Pancreas (tissue), 10 donors: ENCODE data around the gene LRPAP1. TPM values are rescaled to one million over a fixed set of nuclear protein-coding genes. Genes with fewer than 3 reads are reported as not detected.
A peak's percentile ranks its signal among the peaks of the same experiment; 100 is the strongest.

Experiments used
- ATAC-seq, 4 donors: fragments of 200-7000 bp; cut with Tn5 transposase; one replicate each; pipeline versions ENCODE4 v1.8.0 to v1.9.1; 2020; ENCODE audit warnings: mild to moderate bottlenecking in 4 of 4, moderate library complexity in 4 of 4
- DNase-seq, 6 donors: peaks; one replicate each; pipeline ENCODE4 v3.0.0-alpha.2; 2020
- FAIRE-seq: peaks from 2 replicates; lab custom pipeline; 2012; peaks lifted over from hg19 to GRCh38; lab: Jason Lieb, UNC
- H3K27ac ChIP-seq, 4 donors: fragments of 200-600 bp; sonication (generic); 1 replicate in 3 of 4; 2 replicates in 1 of 4; pipeline versions ENCODE4 v1.5.0 to v1.8.0; 2020
- H3K27me3 ChIP-seq, 4 donors: fragments of 200-600 bp; one replicate each; pipeline ENCODE4 v1.8.0; 2021
- H3K36me3 ChIP-seq, 3 donors: fragments of 200-600 bp; sonication (generic) in 1 of 3; one replicate each; pipeline versions ENCODE4 v1.5.0 to v1.8.0; 2020 to 2021
- H3K4me1 ChIP-seq, 3 donors: fragments of 200-600 bp; one replicate each; pipeline ENCODE4 v1.8.0; 2021
- H3K4me3 ChIP-seq, 4 donors: fragments of 200-600 bp; sonication (generic) in 2 of 4; one replicate each; pipeline versions ENCODE4 v1.5.0 to v1.8.0; 2020 to 2021
- H3K9me3 ChIP-seq, 4 donors: fragments of 200-600 bp; one replicate each; pipeline ENCODE4 v1.8.0; 2021
- WGBS, 2 donors: extraction: QIAGEN DNeasy Blood & Tissue Kit; methylation state at CpG; one replicate each; pipeline ENCODE4 v1.1.7; 2013; 5-methylcytosine and 5-hydroxymethylcytosine counted together
- intact Hi-C, 3 donors: fragments of 100-400 bp; cut with DNase I; formaldehyde crosslinking; loops; one replicate each; pipeline versions ENCODE4 v1.11.1 to v1.14.2; 2022
- polyA plus RNA-seq, 2 donors: library from polyadenylated mRNA; stranded (reverse); fragments of 200-250 nt; gene quantifications; one replicate each; pipeline ENCODE4 v1.2.3, GENCODE V29; 2013
- total RNA-seq, 6 donors: library from RNA; stranded (reverse); fragmentation: NEBNext Ultra II Directional in 4 of 6; extraction: Animal tissue kit (Norgen Biotek cat#: 25700) in 4 of 6; gene quantifications; one replicate each; pipeline versions ENCODE4 v1.2.1 to v1.2.4, GENCODE V29; 2021 to 2023
- TF ChIP-seq, protein P1 (sequence below), 4 donors: fragments of 200-600 bp; sonication (generic) in 3 of 4; IDR thresholded peaks; one replicate each; pipeline versions ENCODE4 v1.5.0 to v1.8.0; 2021; ENCODE audit warnings: antibody characterized with exemption in 4 of 4
- donor health status: healthy with polysubstance abuse.
- donor health status: DM: no; HTN: no; CAD: no; lungs with moderate emphysema.
- donor health status: DM: no; HTN: no; CAD: no.
- donor health status: control.
- donor health status: control.
- donor health status: Bipolar disorder and iron deficiency.
- donor health status: DM: yes; HTN: yes; CAD: no.
- donor health status: DM: no; HTN: no; CAD: no.
- donor health status: DM: no; HTN: no; CAD: no.
- donor health status: DM: yes; HTN: yes; CAD: no.

LRPAP1 gene
- total and polyA plus RNA-seq, 8 donors = 30.4 to 129 (median 110) TPM

GRCh38 chr4:3493720-3494461 lies 38.3 kb downstream of the LRPAP1 start:
- WGBS, 2 donors = 84 to 86% methylated on average over 20 of the region's 20 CpGs

GRCh38 chr4:3492741-3493719 lies 39.2 kb downstream of the LRPAP1 start:
- intact Hi-C loops = no loop called here

More at GRCh38 chr4:3493720-3494461, 38.3 kb downstream of the LRPAP1 start:
- TF ChIP-seq, protein P1, sequence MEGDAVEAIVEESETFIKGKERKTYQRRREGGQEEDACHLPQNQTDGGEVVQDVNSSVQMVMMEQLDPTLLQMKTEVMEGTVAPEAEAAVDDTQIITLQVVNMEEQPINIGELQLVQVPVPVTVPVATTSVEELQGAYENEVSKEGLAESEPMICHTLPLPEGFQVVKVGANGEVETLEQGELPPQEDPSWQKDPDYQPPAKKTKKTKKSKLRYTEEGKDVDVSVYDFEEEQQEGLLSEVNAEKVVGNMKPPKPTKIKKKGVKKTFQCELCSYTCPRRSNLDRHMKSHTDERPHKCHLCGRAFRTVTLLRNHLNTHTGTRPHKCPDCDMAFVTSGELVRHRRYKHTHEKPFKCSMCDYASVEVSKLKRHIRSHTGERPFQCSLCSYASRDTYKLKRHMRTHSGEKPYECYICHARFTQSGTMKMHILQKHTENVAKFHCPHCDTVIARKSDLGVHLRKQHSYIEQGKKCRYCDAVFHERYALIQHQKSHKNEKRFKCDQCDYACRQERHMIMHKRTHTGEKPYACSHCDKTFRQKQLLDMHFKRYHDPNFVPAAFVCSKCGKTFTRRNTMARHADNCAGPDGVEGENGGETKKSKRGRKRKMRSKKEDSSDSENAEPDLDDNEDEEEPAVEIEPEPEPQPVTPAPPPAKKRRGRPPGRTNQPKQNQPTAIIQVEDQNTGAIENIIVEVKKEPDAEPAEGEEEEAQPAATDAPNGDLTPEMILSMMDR (IDR thresholded peaks at IDR 0.05) = no peak
- no peak overlapping the region for H3K4me3 ChIP-seq
- no peak overlapping the region for H3K27ac ChIP-seq
- intact Hi-C loops = no loop called here
- no peak for ATAC-seq
- no peaks in the 10 kb centered on the region for H3K27me3 ChIP-seq
- peak in 1 of 6 donors; percentile 74 for DNase-seq
- no peaks in the 10 kb centered on the region for H3K9me3 ChIP-seq
- no peak for FAIRE-seq
- H3K36me3 ChIP-seq = peaks cover 0 to 9% (median 0%) of the 10 kb centered on the region in 3 donors
- H3K4me1 ChIP-seq = no peaks in the 10 kb centered on the region

GRCh38 chr4:3491681-3492405 lies 40.4 kb downstream of the LRPAP1 start:
- Histone ChIP-seq H3K27ac (no peak overlapping the region), H3K27me3 (no peaks in the 10 kb centered on the region), H3K36me3 (peaks cover 0 to 9% (median 0%) of the 10 kb centered on the region in 3 donors), H3K9me3 (no peaks in the 10 kb centered on the region), H3K4me1 (no peaks in the 10 kb centered on the region), H3K4me3 (no peak overlapping the region)
- TF ChIP-seq, protein P1 (IDR thresholded peaks at IDR 0.05) = no peak
- intact Hi-C loops = no loop called here
- ATAC-seq (no peak), DNase-seq (peak in 2 of 6 donors; percentile 37 to 74), FAIRE-seq (no peak)
- WGBS, 2 donors = 81 to 89% methylated on average over 17 of the region's 17 CpGs

More at GRCh38 chr4:3492741-3493719, 39.2 kb downstream of the LRPAP1 start:
- DNase-seq (peak in 2 of 6 donors; percentile 47 to 76), FAIRE-seq (no peak), ATAC-seq (no peak)
- 90 to 93% methylated on average over 55 of the region's 55 CpGs for WGBS, 2 donors
- Histone ChIP-seq H3K27ac (no peak overlapping the region), H3K4me3 (no peak overlapping the region), H3K27me3 (no peaks in the 10 kb centered on the region), H3K4me1 (no peaks in the 10 kb centered on the region), H3K36me3 (peaks cover 0 to 9% (median 0%) of the 10 kb centered on the region in 3 donors), H3K9me3 (no peaks in the 10 kb centered on the region)
- TF ChIP-seq, protein P1 (IDR thresholded peaks at IDR 0.05) = no peak

DNA sequence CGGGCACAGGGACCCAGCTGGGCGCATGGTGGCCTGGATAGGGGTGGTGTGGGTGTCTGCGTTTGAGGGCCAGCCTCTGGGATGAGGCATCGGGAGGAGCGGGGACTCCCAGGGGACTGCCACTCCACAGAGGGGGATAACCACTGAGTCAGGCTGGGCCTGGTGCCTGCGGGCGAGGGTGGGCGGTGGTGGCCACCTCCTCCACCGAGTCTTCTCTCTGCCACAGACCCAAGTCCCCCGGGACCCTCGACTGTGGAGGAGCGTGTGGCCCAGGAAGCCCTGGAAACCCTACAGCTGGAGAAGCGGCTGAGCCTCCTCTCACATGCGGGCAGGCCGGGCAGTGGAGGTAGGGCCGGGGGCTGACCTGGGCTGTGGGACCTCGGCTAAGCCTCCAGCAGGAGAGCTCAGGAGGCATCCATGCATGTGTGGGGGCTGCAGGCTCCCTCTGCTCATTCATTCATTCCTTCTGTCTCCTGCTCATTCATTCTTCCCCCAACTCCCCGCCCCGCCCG lies 42.7 kb downstream of the LRPAP1 start:
- intact Hi-C loops = no loop called here
- DNase-seq = peak in 2 of 6 donors; percentile 35 to 72

More for the DNA sequence above, 42.7 kb downstream of the LRPAP1 start:
- 78 to 85% methylated on average over 20 of the region's 20 CpGs for WGBS, 2 donors
- ATAC-seq = peak in 1 of 4 donors; percentile 10
- Histone ChIP-seq H3K36me3 (peaks cover 0 to 9% (median 0%) of the 10 kb centered on the region in 3 donors), H3K4me3 (no peak overlapping the region), H3K9me3 (no peaks in the 10 kb centered on the region), H3K27me3 (no peaks in the 10 kb centered on the region), H3K4me1 (no peaks in the 10 kb centered on the region), H3K27ac (no peak overlapping the region)
- no peak for FAIRE-seq
- TF ChIP-seq, protein P1 (IDR thresholded peaks at IDR 0.05) = no peak
